Islet precursor cell (in vitro differentiated cells): ENCODE data around the gene GTF2F2.
A peak's percentile ranks its signal among the peaks of the same experiment; 100 is the strongest.

Experiments
- DNase-seq: peaks from one replicate; pipeline ENCODE4 v3.0.0-alpha.2; 2018

Gene GTF2F2

GRCh38 chr13:45305079-45305478 lies 184.8 kb downstream of the GTF2F2 start:
- DNase-seq = no peak

GRCh38 chr13:45306966-45307365 lies 186.7 kb downstream of the GTF2F2 start:
- DNase-seq = no peak

- no peak for DNase-seq
These were observed 190.2 kb downstream of the GTF2F2 start for GRCh38 chr13:45310341-45311131.

GRCh38 chr13:45314822-45315221 lies 194.5 kb downstream of the GTF2F2 start:
- no peak for DNase-seq

GRCh38 chr13:45315520-45316167 lies 195.3 kb downstream of the GTF2F2 start:
- DNase-seq = no peak

GRCh38 chr13:45316338-45316737 lies 196.0 kb downstream of the GTF2F2 start:
- DNase-seq = no peak

GRCh38 chr13:45316996-45317395 lies 196.7 kb downstream of the GTF2F2 start:
- DNase-seq = no peak

GRCh38 chr13:45320876-45321629 lies 200.7 kb downstream of the GTF2F2 start:
- DNase-seq = no peak

GRCh38 chr13:45325806-45326205 lies 205.5 kb downstream of the GTF2F2 start:
- DNase-seq = peak; percentile 85

- DNase-seq = no peak
These were observed 207.1 kb downstream of the GTF2F2 start for GRCh38 chr13:45327253-45327955.

GRCh38 chr13:45328661-45329111 lies 208.4 kb downstream of the GTF2F2 start:
- DNase-seq = no peak

GRCh38 chr13:45331123-45331619 lies 210.9 kb downstream of the GTF2F2 start:
- no peak for DNase-seq

- no peak for DNase-seq
These were observed 211.4 kb downstream of the GTF2F2 start for GRCh38 chr13:45331692-45332035.

GRCh38 chr13:45332036-45332830 lies 211.9 kb downstream of the GTF2F2 start:
- peak; percentile 83 for DNase-seq

- no peak for DNase-seq
These were observed 212.5 kb downstream of the GTF2F2 start for GRCh38 chr13:45332831-45333219.

- no peak for DNase-seq
These were observed 213.1 kb downstream of the GTF2F2 start for GRCh38 chr13:45333251-45333976.
